HepG2 (cell line): Measurements from ENCODE around the gene NUDT22. TPM values are rescaled to one million over a fixed set of nuclear protein-coding genes. Genes with fewer than 3 reads are reported as not detected.

Experiments
- AGO2 ChIP-seq: fragments of 200-400 bp; formaldehyde crosslinking; optimal IDR thresholded peaks from 2 replicates; pipeline ENCODE3; 2017; ENCODE audit warnings: mild to moderate bottlenecking, low read depth, low read length, moderate library complexity
- ATF1 ChIP-seq: IDR thresholded peaks from 2 replicates; pipeline ENCODE4 v1.6.1; 2016; ENCODE audit warnings: mild to moderate bottlenecking, control low read depth
- PCBP1 ChIP-seq: fragments of 200-400 bp; formaldehyde crosslinking; IDR thresholded peaks from 2 replicates; pipeline ENCODE4 v1.6.1; 2017; ENCODE audit warnings: mild to moderate bottlenecking, low read depth, low read length, borderline replicate concordance
- REPIN1 ChIP-seq: sonication (generic); formaldehyde crosslinking; IDR thresholded peaks from 2 replicates; pipeline ENCODE4 v1.8.0; 2022; ENCODE audit warnings: missing genetic modification reagents, low read depth, mild to moderate bottlenecking, borderline replicate concordance
- SATB2 ChIP-seq: sonication (generic); formaldehyde crosslinking; IDR thresholded peaks from 2 replicates; pipeline ENCODE4 v1.5.0; 2020; ENCODE audit warnings: missing genetic modification reagents
- ZNF24 ChIP-seq: fragments of 450-650 bp; IDR thresholded peaks from 2 replicates; pipeline ENCODE4 v1.6.1; 2017; ENCODE audit warnings: antibody characterized with exemption, mild to moderate bottlenecking
- ZNF281 ChIP-seq: sonication (generic); formaldehyde crosslinking; IDR thresholded peaks from 2 replicates; pipeline ENCODE4 v1.4.0; 2020; ENCODE audit warnings: missing genetic modification reagents, borderline replicate concordance
- ZNF296 ChIP-seq: sonication (generic); formaldehyde crosslinking; conservative IDR thresholded peaks from 2 replicates; pipeline ENCODE4 v1.5.0; 2020; ENCODE audit warnings: mild to moderate bottlenecking, missing genetic modification reagents
- ZNF317 ChIP-seq: sonication (generic); formaldehyde crosslinking; IDR thresholded peaks from 2 replicates; pipeline ENCODE4 v1.5.0; 2020; ENCODE audit warnings: mild to moderate bottlenecking, missing genetic modification reagents
- ZNF83 ChIP-seq: sonication (generic); formaldehyde crosslinking; IDR thresholded peaks from 2 replicates; pipeline ENCODE4 v1.4.0; 2020; ENCODE audit warnings: missing genetic modification reagents, mild to moderate bottlenecking, borderline replicate concordance
- polyA plus RNA-seq, 8 experiments: library from polyadenylated mRNA; depleted of rRNA in 3 of 8; stranded (reverse) in 7 of 8; unstranded in 1 of 8; fragments of >200 nt; fragmentation: Illumina TruSeq in 4 of 8; extraction: Trizol in 4 of 8; gene quantifications; 2 replicates each; pipeline versions ENCODE4 v1.2.1 to v1.2.3, GENCODE V29; 2011 to 2016; ENCODE audit warnings: low read depth in 4 of 8, missing spikeins in 1 of 8, mixed read lengths in 1 of 8; ENCODE audit not compliant: insufficient read depth in 1 of 8
- total RNA-seq, 5 experiments: library from RNA; depleted of rRNA; stranded (reverse); fragments of >200 nt; fragmentation: Illumina TruSeq; extraction: Trizol; gene quantifications; 2 replicates each; pipeline ENCODE4 v1.2.3, GENCODE V29; 2016; ENCODE audit warnings: low read depth in 1 of 5
- TF ChIP-seq, protein P1 (sequence below), 2 experiments: sonication (generic) in 1 of 2; formaldehyde crosslinking in 1 of 2; IDR thresholded peaks; 2 replicates each; pipeline versions ENCODE4 v1.4.0 to v1.6.1; 2018 to 2020; ENCODE audit warnings: missing genetic modification reagents in 2 of 2, borderline replicate concordance in 1 of 2, low read depth in 1 of 2, mild to moderate bottlenecking in 1 of 2, missing biosample characterization in 1 of 2
- TF ChIP-seq, protein P2 (sequence below): sonication (generic); formaldehyde crosslinking; IDR thresholded peaks from 2 replicates; pipeline ENCODE4 v1.4.0; 2020; ENCODE audit warnings: missing genetic modification reagents, borderline replicate concordance
- TF ChIP-seq, protein P3 (sequence below): sonication (generic); formaldehyde crosslinking; IDR thresholded peaks from 2 replicates; pipeline ENCODE4 v1.4.0; 2020; ENCODE audit warnings: mild to moderate bottlenecking, missing genetic modification reagents, borderline replicate concordance
- TF ChIP-seq, protein P4 (sequence below): IDR thresholded peaks from 2 replicates; pipeline ENCODE4 v1.6.1; 2016; ENCODE audit warnings: missing compliant biosample characterization, missing genetic modification reagents, borderline replicate concordance

Gene NUDT22
- total and polyA plus RNA-seq, 2 of the 13 experiments (the other 11 are each of a cell fraction or from before 2014, with no cell fraction given): 33.5 to 39.8 TPM

GRCh38 chr11:64241491-64242374 is 15.7 kb downstream of the NUDT22 start (continued):
- TF ChIP-seq ZNF281 (CRISPR knock-in tag) (peak; percentile 18; the same call in 1 of the 2 replicates), ZNF317 (CRISPR knock-in tag) (no peak; the same call in 1 of the 2 replicates), AGO2 (peak; percentile 64), SATB2 (CRISPR knock-in tag) (no peak), ZNF296 (CRISPR knock-in tag) (no peak), ZNF83 (CRISPR knock-in tag) (no peak), PCBP1 (peak; percentile 64; the same call in 1 of the 2 replicates), ATF1 (CRISPR knock-in tag) (no peak), REPIN1 (CRISPR knock-in tag) (no peak), ZNF24 (no peak)
- TF ChIP-seq, protein P1, sequence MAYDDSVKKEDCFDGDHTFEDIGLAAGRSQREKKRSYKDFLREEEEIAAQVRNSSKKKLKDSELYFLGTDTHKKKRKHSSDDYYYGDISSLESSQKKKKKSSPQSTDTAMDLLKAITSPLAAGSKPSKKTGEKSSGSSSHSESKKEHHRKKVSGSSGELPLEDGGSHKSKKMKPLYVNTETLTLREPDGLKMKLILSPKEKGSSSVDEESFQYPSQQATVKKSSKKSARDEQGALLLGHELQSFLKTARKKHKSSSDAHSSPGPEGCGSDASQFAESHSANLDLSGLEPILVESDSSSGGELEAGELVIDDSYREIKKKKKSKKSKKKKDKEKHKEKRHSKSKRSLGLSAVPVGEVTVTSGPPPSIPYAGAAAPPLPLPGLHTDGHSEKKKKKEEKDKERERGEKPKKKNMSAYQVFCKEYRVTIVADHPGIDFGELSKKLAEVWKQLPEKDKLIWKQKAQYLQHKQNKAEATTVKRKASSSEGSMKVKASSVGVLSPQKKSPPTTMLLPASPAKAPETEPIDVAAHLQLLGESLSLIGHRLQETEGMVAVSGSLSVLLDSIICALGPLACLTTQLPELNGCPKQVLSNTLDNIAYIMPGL (CRISPR knock-in tag; IDR thresholded peaks at IDR 0.05; ENCODE audit: borderline replicate concordance in 1 of 2, low read depth in 1 of 2): no peak; a peak in 1 of 4 replicates
- TF ChIP-seq, protein P2, sequence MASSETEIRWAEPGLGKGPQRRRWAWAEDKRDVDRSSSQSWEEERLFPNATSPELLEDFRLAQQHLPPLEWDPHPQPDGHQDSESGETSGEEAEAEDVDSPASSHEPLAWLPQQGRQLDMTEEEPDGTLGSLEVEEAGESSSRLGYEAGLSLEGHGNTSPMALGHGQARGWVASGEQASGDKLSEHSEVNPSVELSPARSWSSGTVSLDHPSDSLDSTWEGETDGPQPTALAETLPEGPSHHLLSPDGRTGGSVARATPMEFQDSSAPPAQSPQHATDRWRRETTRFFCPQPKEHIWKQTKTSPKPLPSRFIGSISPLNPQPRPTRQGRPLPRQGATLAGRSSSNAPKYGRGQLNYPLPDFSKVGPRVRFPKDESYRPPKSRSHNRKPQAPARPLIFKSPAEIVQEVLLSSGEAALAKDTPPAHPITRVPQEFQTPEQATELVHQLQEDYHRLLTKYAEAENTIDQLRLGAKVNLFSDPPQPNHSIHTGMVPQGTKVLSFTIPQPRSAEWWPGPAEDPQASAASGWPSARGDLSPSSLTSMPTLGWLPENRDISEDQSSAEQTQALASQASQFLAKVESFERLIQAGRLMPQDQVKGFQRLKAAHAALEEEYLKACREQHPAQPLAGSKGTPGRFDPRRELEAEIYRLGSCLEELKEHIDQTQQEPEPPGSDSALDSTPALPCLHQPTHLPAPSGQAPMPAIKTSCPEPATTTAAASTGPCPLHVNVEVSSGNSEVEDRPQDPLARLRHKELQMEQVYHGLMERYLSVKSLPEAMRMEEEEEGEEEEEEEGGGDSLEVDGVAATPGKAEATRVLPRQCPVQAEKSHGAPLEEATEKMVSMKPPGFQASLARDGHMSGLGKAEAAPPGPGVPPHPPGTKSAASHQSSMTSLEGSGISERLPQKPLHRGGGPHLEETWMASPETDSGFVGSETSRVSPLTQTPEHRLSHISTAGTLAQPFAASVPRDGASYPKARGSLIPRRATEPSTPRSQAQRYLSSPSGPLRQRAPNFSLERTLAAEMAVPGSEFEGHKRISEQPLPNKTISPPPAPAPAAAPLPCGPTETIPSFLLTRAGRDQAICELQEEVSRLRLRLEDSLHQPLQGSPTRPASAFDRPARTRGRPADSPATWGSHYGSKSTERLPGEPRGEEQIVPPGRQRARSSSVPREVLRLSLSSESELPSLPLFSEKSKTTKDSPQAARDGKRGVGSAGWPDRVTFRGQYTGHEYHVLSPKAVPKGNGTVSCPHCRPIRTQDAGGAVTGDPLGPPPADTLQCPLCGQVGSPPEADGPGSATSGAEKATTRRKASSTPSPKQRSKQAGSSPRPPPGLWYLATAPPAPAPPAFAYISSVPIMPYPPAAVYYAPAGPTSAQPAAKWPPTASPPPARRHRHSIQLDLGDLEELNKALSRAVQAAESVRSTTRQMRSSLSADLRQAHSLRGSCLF (CRISPR knock-in tag): no peak
- TF ChIP-seq, protein P3, sequence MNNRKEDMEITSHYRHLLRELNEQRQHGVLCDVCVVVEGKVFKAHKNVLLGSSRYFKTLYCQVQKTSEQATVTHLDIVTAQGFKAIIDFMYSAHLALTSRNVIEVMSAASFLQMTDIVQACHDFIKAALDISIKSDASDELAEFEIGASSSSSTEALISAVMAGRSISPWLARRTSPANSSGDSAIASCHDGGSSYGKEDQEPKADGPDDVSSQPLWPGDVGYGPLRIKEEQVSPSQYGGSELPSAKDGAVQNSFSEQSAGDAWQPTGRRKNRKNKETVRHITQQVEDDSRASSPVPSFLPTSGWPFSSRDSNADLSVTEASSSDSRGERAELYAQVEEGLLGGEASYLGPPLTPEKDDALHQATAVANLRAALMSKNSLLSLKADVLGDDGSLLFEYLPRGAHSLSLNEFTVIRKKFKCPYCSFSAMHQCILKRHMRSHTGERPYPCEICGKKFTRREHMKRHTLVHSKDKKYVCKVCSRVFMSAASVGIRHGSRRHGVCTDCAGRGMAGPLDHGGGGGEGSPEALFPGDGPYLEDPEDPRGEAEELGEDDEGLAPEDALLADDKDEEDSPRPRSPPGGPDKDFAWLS (CRISPR knock-in tag): no peak
- TF ChIP-seq, protein P4, sequence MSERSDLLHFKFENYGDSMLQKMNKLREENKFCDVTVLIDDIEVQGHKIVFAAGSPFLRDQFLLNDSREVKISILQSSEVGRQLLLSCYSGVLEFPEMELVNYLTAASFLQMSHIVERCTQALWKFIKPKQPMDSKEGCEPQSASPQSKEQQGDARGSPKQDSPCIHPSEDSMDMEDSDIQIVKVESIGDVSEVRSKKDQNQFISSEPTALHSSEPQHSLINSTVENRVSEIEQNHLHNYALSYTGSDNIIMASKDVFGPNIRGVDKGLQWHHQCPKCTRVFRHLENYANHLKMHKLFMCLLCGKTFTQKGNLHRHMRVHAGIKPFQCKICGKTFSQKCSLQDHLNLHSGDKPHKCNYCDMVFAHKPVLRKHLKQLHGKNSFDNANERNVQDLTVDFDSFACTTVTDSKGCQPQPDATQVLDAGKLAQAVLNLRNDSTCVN (CRISPR knock-in tag): no peak
